Esophagus squamous epithelium (tissue), 5 donors: ENCODE measurements around the gene NMNAT2. TPM values are rescaled to one million over a fixed set of nuclear protein-coding genes. Genes with fewer than 3 reads are reported as not detected.
A peak's percentile ranks its signal among the peaks of the same experiment; 100 is the strongest.

Experiments used
- DNase-seq: peaks from one replicate; lab custom pipeline; 2025; lab: John Stamatoyannopoulos, UW
- H3K27ac ChIP-seq, 4 donors: fragments of 200-600 bp; sonication (generic); one replicate each; pipeline ENCODE4 v1.5.1; 2016 to 2019; ENCODE audit warnings: mild to moderate bottlenecking in 1 of 4
- H3K27me3 ChIP-seq, 4 donors: fragments of 200-600 bp; sonication (generic); 1 replicate in 3 of 4; 2 replicates in 1 of 4; pipeline versions ENCODE4 v1.5.1 to v1.6.0; 2017 to 2021; ENCODE audit warnings: antibody characterized with exemption in 1 of 4
- H3K36me3 ChIP-seq, 3 donors: fragments of 200-600 bp; sonication (generic); one replicate each; pipeline ENCODE4 v1.5.1; 2016 to 2019
- H3K4me1 ChIP-seq, 3 donors: fragments of 200-600 bp; sonication (generic); one replicate each; pipeline ENCODE4 v1.5.1; 2017 to 2019
- H3K4me3 ChIP-seq, 4 donors: fragments of 200-600 bp; sonication (generic); 1 replicate in 3 of 4; 2 replicates in 1 of 4; pipeline ENCODE4 v1.5.1; 2016 to 2019; ENCODE audit warnings: mild to moderate bottlenecking in 2 of 4, moderate library complexity in 1 of 4
- H3K9me3 ChIP-seq, 3 donors: fragments of 200-600 bp; sonication (generic); one replicate each; pipeline ENCODE4 v1.5.1; 2016 to 2019
- CTCF ChIP-seq, 6 experiments: fragments of 450-650 bp in 4 of 6; fragments of 200-600 bp in 2 of 6; sonication (generic) in 2 of 6; IDR thresholded peaks; one replicate each; pipeline ENCODE4 v1.5.1; 2016 to 2019; ENCODE audit warnings: antibody characterized with exemption in 6 of 6, mild to moderate bottlenecking in 4 of 6, moderate library complexity in 4 of 6
- POLR2A ChIP-seq, 4 donors: fragments of 450-650 bp; IDR thresholded peaks; one replicate each; pipeline ENCODE4 v1.6.1; 2017; ENCODE audit warnings: antibody characterized with exemption in 4 of 4, mild to moderate bottlenecking in 4 of 4, moderate library complexity in 3 of 4
- WGBS, 2 donors: methylation state at CpG; one replicate each; pipeline ENCODE4 v1.1.5; 2018; 5-methylcytosine and 5-hydroxymethylcytosine counted together
- intact Hi-C: fragments of 100-400 bp; cut with DNase I; formaldehyde crosslinking; loops from one replicate; pipeline ENCODE4 v1.15.0; 2022
- total RNA-seq, 4 donors: library from RNA; depleted of rRNA; stranded (reverse); fragments of >200 nt; gene quantifications; one replicate each; pipeline ENCODE4 v1.1.0, GENCODE V29; 2016
- donor health status: DM: yes; HTN: yes; CAD: no.

NMNAT2 gene
- total RNA-seq, 4 donors from 2014 or later: 0.18 to 1.1 (median 0.26) TPM; not detected in 1

GRCh38 chr1:183267646-183268431 lies 150.3 kb downstream of the NMNAT2 start:
- Histone ChIP-seq H3K27me3 (no peaks in the 10 kb centered on the region), H3K36me3 (no peaks in the 10 kb centered on the region), H3K27ac (peak overlapping the region in 3 of 4 donors; percentile 2 to 77 (median 64)), H3K9me3 (no peaks in the 10 kb centered on the region), H3K4me3 (no peak overlapping the region), H3K4me1 (peaks cover 0 to 26% (median 0%) of the 10 kb centered on the region in 3 donors)
- TF ChIP-seq POLR2A (IDR thresholded peaks at IDR 0.05) (no peak), CTCF (IDR thresholded peaks at IDR 0.05) (no peak)
- WGBS, 2 donors: 51 to 64% methylated on average over 3 to 7 of the region's 7 CpGs
- intact Hi-C loops: no loop called here
- no peak for DNase-seq

GRCh38 chr1:183263886-183264602 lies 154.1 kb downstream of the NMNAT2 start:
- peaks cover 0 to 9% (median 0%) of the 10 kb centered on the region in 3 donors for H3K4me1 ChIP-seq
- H3K27ac ChIP-seq: no peak overlapping the region
- 71 to 72% methylated on average over 6 of the region's 6 CpGs for WGBS, 2 donors
- H3K36me3 ChIP-seq: no peaks in the 10 kb centered on the region
- H3K9me3 ChIP-seq: no peaks in the 10 kb centered on the region
- H3K4me3 ChIP-seq: no peak overlapping the region
- no peak for DNase-seq
- intact Hi-C loops: no loop called here
- peaks cover 0 to 6% (median 0%) of the 10 kb centered on the region in 4 donors for H3K27me3 ChIP-seq
- no peak for TF ChIP-seq POLR2A (IDR thresholded peaks at IDR 0.05)
- no peak for TF ChIP-seq CTCF (IDR thresholded peaks at IDR 0.05)

GRCh38 chr1:183262628-183263200 lies 155.5 kb downstream of the NMNAT2 start:
- DNase-seq: no peak
- H3K4me3 ChIP-seq: no peak overlapping the region
- H3K9me3 ChIP-seq: no peaks in the 10 kb centered on the region
- TF ChIP-seq POLR2A (IDR thresholded peaks at IDR 0.05) (no peak), CTCF (IDR thresholded peaks at IDR 0.05) (no peak)
- H3K36me3 ChIP-seq: no peaks in the 10 kb centered on the region
- no peak overlapping the region for H3K27ac ChIP-seq
- 49 to 77% methylated on average over 5 of the region's 5 CpGs for WGBS, 2 donors
- intact Hi-C loops: no loop called here
- peaks cover 0 to 4% (median 0%) of the 10 kb centered on the region in 3 donors for H3K4me1 ChIP-seq
- peaks cover 0 to 10% (median 0%) of the 10 kb centered on the region in 4 donors for H3K27me3 ChIP-seq

GRCh38 chr1:183259924-183260323 lies 158.3 kb downstream of the NMNAT2 start:
- DNase-seq: no peak
- peaks cover 0 to 4% (median 4%) of the 10 kb centered on the region in 3 donors for H3K9me3 ChIP-seq
- H3K4me3 ChIP-seq: no peak overlapping the region
- WGBS, 2 donors: 78 to 85% methylated on average over 5 of the region's 5 CpGs
- no peak overlapping the region for H3K27ac ChIP-seq
- intact Hi-C loops: no loop called here
- H3K27me3 ChIP-seq: peaks cover 0 to 10% (median 0%) of the 10 kb centered on the region in 4 donors
- TF ChIP-seq CTCF (IDR thresholded peaks at IDR 0.05): no peak
- no peak for TF ChIP-seq POLR2A (IDR thresholded peaks at IDR 0.05)
- H3K36me3 ChIP-seq: no peaks in the 10 kb centered on the region
- no peaks in the 10 kb centered on the region for H3K4me1 ChIP-seq
